DMS153 (cell line): ENCODE measurements around the gene SDHAF3.
"Not testable (repeated sequence)": the region's sequence is repeated elsewhere in the genome, so short reads cannot be mapped to it uniquely, and the experiment has no call there.

Experiments used
- DNase-seq: peaks from one replicate; lab custom pipeline; 2025; lab: John Stamatoyannopoulos, UW

Gene SDHAF3

DNA sequence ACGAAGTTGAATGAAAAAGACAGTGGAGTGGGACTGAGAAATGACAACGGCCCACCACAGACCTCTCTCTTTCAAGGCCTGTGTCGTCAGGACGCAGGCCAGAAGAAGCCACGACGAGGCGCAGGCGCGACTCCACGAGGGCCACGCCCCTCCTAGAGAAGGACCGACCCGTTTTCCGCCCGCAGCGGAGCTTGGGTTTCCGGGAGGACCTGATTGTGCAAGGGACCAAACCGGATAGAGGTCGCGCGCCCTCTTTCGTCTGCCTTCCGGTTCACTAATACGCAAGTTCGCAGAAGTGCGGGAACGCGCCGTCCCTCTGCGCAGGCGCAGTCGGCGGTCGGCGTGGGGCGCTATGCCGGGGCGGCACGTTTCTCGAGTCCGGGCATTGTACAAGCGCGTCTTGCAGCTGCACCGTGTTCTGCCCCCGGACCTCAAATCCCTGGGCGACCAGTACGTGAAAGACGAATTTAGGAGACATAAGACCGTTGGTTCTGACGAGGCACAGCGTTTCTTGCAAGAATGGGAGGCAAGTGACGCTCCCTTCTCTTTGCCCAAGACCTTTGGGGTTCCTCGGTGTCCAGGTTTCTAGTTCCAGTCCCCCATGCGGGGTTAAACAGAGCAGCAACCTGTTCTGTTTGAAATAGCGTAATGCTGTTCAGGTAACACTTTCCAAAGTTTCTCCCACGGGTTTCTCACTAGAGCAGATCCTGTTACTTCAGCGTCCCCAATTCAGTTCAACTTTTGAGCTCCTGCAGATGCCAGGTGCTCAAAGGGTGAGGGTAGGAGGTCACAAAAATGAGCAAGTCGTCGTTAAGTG lies at the start of gene SDHAF3:
Gene SDHAF3 (plus strand): TSS at position 327 of the 817 bp plus-strand sequence. CDS start 26 bp downstream, at position 353.
- DNase-seq = peak; percentile 97

DNA sequence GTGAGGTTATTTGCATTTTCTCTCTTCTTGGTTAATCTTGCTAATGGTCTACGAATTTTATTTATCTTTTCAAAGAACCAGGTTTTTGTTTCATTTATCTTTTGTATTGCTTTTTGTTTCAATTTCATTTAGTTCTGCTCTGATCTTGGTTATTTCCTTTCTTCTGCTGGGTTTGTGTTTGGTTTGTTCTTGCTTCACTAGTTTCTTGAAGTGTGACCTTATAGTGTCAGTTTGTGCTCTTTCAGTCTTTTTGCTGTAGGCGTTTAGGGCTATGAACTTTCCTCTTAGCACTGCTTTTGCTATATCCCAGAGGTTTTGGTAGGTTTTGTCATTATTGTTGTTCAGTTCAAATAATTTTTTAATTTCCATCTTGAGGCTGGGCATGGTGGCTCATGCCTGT lies 45.5 kb upstream of the SDHAF3 start:
- not testable (repeated sequence) for DNase-seq

DNA sequence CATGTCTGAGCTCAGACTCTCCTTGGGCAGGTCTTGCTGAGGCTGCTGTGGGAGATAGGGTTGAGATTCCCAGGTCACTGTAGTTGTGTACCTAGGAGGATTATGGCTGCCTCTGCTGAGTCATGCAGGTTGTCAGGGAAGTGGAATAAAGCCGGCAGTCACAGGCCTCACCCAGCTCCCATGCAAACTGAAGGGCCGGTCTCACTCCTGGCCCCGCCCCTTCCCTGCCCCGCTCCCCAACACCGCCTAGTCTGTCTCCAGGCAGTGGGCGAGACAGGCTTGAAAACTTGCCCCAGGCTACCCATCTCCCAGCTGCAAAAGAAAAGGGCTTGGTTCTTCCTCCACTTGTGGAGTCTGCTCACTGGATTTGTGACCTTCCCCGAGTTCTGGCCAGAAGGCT lies 41.6 kb upstream of the SDHAF3 start:
- no peak for DNase-seq

DNA sequence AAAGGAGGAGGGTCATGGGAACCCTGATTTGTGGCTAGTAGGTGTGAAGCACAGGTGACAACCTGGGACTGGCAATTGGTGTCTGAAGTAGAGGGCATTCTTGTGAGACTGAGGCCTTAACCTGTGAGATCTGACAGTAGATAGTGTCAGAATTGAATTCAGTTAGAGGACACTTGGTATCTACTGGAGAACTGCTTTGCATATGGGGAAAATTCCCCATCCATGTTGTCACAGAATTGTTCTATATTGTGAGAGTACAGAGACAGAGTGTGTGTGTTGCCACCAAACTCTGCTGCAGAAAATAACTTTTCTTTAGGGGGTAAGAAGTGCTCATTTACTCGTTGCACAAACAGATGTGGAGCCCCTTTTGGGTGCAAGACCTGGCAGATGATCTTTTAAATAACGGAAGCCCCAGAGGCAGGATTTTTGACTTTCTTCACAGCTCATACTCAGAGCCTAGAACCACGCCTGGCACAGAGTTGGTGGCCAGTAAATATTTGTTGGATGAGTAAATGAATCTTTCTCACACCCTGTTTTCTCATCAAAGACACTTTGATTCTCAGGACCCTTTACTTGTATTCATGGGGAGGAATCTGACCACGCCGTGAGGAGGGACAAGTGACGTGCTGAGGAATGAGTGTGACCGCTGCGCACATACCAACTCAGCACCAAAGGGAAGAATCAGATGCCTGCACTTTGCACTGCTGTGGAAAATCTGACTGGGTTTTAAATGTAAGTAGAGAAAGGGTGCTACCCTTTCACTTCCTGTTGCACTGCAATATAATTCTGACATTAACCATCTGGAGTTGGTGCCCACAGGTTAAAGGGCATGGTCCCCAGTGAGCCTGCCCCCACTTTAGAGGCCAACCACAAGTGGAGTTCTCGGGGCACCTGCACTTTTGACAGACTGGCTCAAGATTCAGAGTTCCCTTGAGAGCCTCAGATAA lies 39.2 kb upstream of the SDHAF3 start:
- no peak for DNase-seq

DNA sequence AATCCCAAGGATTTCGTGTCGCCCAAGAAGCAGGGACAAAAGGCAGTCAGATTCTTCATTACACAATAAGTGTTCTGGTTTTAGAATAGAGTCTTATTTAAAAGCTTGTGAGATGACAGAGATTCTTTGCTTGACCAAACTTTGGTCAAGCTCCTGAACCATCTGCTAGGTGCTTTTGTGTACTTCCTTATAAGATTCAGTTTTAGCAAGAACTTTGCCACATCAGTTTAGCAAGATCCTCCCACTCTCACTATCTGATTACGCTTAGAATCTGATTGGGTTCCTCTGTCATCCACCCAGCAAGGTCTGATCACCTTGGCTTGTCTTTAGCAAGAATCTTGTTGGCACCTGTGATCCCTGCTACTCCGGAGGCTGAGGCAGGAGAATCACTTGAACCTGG lies 38.2 kb upstream of the SDHAF3 start:
- DNase-seq = no peak

DNA sequence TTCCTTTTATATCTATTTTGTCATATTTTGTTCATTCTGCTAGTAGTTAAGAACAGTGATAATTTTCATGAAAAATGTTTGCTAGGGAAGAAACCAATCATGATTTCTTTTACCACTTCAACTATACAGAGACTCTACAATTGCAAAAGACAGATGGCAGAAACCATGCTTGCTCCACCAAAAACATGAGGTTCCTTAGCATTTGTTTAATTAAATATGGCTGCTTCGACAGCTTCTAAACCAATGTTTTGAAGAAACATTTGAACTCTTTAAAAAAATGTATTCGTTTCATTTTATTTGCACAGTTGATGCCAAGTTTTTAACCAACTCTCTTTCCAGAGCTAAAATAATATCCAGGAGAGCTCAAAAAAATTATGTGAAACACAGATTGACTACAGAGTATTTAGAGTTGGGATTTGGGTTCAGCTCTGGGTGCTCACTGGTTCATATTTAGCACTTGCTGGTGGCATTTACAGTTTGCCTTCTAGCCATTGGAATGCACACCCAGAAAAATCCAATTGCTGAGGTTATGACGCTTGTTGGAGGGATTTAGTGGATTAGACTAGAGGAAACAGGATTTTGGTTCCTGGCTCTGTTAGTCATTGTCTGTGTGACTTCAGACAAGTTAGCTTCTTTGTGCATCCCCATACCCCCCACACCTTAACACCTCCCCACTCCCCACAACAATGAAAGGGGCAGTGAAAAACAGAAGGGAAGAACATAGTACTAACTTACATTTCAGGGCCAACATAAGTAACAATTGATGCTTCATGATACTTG lies 35.8 kb upstream of the SDHAF3 start:
- DNase-seq = no peak

DNA sequence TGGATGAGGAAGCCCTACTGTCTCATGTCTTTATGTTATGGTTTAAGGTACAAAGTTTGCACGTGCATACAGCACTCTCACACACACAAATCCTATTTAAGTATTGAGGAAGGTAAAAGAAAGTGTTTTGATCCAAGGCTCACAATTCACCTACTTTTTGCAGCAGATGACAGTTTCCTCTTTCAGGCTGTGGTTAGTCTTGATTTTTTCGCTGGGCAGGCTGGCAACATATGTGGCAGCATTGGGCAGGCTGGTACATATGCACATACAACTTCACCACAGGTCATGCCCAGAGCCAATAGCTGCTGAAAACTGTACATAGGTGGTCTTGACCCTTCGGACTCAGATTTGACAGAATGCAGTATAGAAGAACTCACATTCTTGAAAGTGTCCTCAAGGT lies 29.1 kb upstream of the SDHAF3 start:
- DNase-seq = no peak

DNA sequence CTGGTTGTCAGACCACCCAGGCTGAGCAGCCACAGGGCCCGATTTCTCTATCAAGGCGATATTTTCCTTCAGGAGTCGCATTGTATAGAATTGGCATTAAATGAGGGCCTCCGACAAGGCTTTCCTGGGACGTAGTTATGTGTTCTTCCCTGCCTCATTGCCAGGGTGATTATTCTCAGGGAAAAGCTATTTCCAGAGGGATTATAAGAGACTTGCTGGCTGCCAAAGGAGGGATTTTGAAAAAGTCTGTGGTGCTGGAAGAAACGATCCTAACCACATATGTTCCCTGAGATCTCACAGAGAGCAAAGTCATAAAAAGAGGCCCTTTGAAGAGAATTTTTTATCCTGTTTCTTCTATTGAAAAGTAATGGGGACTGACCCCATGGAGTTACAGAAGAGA lies 27.7 kb upstream of the SDHAF3 start:
- DNase-seq = no peak

DNA sequence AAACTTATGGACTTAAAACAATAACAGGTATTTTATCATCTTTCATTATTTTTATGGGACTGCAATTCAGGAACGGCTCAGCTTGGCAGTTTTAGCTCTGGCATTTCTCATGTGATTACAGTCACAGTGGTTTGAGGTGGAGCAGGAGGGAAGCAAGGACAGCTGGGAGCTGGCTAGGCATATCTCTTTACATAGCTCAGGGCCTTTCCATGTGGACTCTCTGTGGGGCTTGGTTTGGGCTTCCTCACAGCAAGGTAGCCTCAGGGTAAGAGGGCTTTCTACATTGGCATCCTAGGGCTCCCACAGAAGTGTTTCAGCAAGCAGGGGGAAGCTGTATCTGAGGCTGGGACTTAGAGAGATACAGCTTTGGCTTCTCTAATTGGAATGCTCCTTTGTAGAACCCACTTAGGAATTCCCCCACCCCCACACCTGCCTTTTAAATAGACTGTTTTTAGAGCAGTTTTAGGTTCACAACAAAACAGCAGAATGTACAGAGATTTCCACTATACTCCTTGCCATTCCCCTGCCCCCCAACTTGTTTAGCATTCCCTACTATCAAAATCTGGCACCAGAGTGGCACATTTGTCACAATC lies 26.6 kb upstream of the SDHAF3 start:
- no peak for DNase-seq

DNA sequence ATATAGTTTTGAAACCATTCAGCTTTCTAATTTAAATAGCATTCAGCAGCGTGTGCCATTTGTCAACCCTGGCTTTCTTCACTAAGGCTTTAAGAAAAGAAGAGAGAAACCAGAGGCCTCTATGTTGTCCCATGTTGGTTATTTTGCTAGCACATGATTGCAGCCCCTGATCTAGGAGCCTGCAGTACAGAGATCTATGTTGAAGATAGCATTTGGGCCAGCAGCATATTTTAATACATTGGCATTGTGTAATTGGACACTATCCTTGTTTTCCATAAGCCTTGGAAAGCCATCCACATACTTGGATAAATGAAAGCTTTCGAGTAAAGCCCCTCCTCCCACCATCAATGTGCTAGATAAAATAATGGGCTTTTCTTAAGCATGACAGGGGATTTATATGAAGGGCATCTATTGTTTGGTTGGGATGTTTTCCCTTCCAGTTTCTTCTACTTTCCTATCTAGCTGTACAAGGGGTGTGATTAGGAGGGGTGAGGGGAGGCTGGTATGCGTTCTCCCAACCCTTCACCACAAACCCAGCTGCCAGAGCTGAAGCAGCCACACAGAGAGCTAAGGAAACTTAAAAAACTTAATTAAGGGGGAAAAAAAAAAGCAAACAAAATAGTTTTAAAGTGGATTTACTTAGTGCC lies 23.1 kb upstream of the SDHAF3 start:
- DNase-seq = no peak

DNA sequence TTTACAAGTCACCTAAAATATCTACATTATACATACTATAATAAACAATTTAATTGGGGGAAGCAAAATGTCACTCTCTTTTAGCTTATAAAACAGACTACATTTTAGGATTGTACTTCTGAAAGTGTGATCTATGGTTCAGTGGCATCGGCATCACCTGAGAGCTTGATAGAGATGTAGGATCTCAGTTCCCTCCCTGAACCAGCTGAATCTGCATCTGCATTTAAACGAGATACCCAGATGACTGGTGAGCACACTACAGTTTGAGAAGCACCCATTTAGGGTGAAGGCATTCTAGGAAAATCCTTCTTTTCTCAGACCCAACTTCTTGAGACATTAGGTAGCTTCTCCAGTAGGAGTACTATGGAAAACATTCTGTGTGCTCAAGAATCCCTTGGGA lies 21.5 kb upstream of the SDHAF3 start:
- no peak for DNase-seq

DNA sequence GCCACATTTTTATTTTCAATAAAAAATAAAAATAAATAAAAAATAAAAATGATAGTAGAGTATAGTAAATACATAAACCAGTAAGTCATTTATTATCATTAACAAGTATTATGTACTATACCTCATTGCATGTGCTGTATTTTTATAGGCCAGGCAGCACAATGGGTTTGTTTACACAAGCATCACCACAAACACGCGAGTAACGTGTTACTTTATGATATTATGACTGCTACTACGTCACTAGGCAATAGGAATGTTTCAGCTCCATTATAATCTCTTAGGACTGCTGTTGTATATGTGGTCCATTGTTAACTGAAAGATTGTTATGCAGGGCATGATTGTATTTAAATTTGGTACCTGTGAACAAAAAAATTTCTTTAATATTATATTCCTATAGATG lies 20.8 kb upstream of the SDHAF3 start:
- no peak for DNase-seq

DNA sequence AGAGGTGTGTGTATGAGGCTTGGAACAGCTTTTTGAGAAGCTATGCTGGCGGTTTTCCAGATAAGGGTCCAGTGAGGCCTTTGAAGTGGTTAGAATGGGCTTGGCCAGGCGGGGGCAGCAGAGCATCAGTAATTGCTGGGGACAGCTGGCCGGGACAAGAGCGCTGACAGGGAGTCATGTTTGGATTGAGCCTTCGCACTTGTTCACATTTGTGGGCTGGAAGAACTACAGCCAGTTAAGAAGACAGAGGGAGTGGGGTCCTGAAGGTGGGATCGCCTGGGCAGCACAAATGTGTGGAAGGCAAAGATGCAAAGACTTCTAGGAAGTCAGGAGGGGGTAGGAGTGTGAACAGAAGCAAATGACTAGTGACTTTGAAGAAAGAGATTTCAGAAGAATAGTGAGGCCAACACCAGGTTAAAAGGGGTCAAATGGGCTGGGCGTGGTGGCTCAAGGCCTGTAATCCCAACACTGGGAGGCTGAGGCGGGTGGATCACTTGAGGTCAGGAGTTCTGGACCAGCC lies 12.7 kb upstream of the SDHAF3 start:
- DNase-seq = peak; percentile 26

DNA sequence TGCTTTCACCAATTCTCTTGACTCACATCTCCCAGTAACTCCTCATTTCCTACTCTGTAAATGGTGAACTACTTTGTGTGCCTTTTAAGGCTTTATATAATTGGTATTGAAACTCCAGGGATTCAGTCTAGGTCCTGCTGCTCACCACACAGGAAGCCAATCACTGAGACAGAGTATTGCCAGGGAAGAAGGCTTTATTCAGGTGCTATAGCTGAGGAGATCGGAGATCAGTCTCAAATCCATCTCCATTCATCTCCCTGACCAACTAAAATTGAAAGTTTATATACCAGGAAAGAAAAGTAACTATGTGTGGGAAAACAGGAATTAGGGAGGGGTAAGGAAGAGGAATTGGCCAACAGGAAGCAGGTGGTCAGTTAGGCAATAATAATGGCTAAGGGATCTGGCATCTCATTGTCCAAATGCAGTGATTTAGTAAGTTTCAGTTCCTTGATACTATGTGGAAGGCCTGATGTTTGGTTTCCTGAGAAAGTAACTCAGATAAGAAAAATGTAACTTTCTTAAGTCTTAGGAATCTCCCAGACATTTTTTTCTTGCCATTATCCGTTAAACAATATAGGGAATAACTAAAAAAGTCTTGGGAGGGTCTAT lies 10.2 kb upstream of the SDHAF3 start:
- DNase-seq = no peak

DNA sequence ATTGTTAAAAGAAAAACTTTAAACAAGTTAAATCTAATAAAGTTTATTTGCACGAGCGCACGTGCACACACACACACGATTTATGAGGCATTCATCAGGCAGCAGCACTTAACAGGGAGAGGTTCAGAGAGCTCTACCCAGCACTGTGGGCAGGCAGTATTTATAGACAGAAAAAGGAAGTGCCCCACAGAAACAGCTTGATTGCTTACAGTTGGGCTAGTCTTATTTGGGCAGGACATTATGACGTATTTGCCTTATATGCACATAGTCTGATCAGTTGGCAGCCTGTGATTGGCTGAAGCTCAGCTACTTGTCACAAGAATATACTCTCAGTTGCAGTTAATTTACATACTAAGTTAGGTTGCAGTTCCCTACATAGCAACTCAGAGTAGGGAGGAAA lies 1.2 kb upstream of the SDHAF3 start:
- no peak for DNase-seq

DNA sequence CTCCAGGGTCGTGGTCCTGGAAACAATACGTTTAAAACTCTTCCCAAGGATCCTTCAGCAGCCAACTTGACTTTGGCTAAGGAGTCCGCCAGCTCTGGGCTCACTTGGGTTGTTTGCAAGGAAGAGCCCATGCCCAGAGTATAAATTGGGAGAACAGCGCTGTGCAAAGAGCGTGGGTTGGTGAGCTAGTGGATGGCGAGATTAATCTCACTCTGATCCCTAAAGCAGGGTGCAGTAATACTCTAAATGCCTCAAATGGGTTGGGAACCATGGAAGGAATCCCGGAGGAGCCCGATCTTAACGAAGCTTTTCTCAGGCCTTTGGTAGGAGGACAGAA lies 495 bp upstream of the SDHAF3 start:
- no peak for DNase-seq

DNA sequence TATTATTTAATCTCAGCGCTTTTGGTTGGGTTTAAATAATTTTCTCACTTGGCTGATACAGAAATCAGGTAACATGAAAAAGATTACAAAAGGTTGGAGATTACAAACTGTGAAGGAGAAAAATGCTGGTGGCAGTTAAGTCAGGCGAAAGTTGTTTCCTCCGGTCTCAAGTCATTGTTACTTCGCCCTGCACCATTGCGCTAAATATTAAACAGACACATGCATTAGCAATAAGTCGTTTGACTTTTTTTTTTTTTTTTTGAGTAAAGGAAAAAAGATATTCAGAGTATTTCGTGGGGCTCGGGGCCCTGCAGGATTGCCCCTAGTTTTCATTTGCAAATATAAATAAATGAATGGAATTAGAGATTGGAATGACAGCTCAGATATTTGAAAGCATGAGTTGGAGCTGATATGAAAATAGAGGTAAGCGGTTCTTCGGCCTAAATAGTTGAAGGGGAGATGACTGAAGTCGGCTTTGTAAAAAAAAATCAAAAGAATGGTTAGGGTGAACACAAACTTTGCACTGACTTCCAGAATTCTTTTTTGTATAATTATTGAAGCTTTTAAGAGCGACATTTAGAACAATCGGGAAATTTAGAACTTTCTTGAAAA lies 914 bp downstream of the SDHAF3 start:
- DNase-seq = no peak

DNA sequence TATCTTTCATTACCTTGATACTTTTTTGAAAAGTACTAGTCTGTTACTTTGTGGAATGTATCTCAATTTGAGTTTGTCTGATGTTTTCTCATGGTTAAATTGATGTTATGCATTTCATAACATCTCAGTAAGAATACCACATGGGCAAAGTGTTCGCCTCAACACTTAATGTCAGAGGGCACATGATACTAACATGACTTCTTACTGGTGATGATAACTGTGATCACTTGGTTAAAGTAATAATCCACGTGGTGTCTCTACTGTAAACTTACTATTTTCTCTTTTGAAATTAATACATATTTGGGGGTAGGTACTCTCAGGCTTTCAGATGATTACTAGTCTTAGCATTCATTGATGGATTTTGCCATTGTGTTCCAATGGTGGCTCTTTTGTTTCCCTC lies 2.2 kb downstream of the SDHAF3 start:
- DNase-seq = no peak

DNA sequence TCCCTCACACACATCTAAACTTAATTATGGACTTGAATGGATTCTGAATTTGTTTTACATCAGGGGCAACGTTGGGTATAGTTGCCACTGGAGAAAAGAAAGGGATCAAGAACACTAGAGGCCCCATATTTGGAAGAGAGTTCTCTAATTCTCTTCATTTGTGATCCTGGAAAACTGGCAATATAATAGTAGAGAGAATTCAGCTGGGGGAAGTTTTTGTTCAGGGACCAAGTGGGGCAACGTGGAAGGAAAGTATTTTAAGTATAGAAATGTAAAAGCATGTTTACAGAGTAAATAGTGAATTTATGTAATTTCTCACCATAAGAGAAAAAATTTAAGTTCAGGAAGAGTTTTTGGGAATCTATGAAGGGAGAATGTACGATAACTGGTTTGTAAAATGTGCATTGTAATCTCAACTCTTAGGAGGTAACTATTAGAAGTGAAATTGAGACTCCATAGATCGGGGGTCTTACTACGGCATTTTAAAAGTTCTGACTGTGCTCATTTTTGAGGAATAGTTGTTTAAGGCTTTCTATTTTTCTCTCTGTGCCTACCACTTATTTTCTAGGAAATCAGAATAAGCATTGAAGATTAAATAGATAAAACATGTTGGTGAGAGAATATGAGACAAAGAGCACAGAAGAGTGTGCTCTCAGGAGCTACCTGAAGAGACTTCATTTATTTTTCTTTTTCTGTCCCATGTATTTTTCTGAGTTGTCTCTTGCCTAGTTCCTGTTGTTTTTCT lies 3.4 kb downstream of the SDHAF3 start:
- no peak for DNase-seq

DNA sequence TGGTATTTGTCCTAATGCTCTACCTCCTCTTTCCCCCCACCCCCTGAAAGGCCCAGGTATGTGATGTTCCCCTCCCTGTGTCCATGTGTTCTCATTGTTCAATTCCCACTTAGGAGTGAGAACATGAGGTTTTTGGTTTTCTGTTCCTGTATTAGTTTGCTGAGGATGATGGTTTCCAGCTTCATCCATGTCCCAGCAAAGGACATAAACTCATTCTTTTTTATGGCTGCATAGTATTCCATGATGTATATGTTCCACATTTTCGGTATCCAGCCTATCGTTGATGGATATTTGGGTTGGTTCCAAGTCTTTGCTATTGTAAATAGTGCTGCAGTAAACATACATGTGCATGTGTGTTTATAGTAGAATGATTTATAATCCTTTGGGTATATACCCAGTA lies 5.6 kb downstream of the SDHAF3 start:
- DNase-seq = not testable (repeated sequence)
